ENCODE data around the gene OR2H1.

The OR2H1 gene

GRCh38 chr6:29510202-29510601, 53.2 kb downstream of the OR2H1 start:
- H3K27ac Mint-ChIP-seq = no peak overlapping the region
- CTCF ChIA-PET = no interaction called here
- no peak for DNase-seq
- H3K4me1 Mint-ChIP-seq = peaks cover 3% of the 10 kb centered on the region
- H3K9me3 Mint-ChIP-seq = no peaks in the 10 kb centered on the region
- no peaks in the 10 kb centered on the region for H3K36me3 Mint-ChIP-seq
- H3K27me3 Mint-ChIP-seq = peaks cover 15% of the 10 kb centered on the region
- H3K4me3 Mint-ChIP-seq = no peak overlapping the region

- Mint-ChIP-seq H3K27me3 (peaks cover 14% of the 10 kb centered on the region), H3K4me1 (peaks cover 7% of the 10 kb centered on the region), H3K4me3 (no peak overlapping the region), H3K36me3 (no peaks in the 10 kb centered on the region), H3K9me3 (no peaks in the 10 kb centered on the region), H3K27ac (no peak overlapping the region)
- CTCF ChIA-PET = no interaction called here
- no peak for DNase-seq
These were observed 53.9 kb downstream of the OR2H1 start for GRCh38 chr6:29510746-29511300.

All from activated naive CD4-positive, alpha-beta T cell treated with anti-CD3 and anti-CD28 coated beads, Interleukin-2, amount 10 ng/mL, durations not matched to agents 7 days and 5 days (primary cell).